Activated CD8-positive, alpha-beta memory T cell treated with anti-CD3 and anti-CD28 coated beads, Interleukin-2, amount 50 U/mL, for 48 hours (primary cell): ENCODE measurements around the gene CAMTA1.

Experiments
- DNase-seq: peaks from one replicate; pipeline ENCODE4 v3.0.0-alpha.2; 2020

CAMTA1 gene

DNA sequence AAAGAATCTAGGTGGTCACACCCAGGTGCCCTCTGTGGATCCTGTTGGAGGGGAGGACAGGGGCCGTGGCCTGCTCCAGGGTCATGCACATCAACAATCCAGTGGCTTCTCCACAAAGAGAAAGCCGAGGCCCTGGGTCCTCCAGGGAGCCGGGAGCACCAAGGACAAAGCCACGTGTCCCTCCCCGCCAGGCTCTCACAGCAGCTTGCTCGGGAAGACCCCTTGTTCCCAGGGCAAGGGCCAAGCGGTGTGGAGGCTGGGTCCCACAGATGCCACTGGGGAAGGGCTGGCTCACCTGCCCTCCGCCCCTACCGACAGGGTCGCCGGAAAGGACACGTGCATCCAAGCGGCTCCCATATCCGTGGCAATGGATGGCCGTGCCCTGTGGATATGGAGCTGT lies 793.0 kb downstream of the CAMTA1 start:
- DNase-seq: no peak

DNA sequence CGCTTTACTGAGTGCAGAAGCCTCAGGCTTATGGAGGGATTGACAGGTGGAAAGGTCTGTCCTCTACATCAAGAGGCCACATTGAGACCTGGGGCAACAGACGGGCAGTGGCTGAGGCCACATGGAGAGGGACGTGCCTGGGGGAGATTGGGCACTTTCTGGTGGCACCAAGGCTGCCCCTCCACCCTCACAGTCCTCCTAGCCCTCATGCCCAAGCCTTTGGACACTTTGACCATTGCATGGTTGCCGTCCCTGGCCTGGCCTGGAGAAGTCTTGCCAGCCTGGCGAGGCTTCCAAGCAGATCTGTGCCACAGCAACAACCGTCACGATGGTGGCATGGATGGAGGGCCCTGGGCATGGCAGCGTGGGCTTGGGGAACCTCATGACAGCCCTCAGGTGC lies 793.8 kb downstream of the CAMTA1 start:
- no peak for DNase-seq

DNA sequence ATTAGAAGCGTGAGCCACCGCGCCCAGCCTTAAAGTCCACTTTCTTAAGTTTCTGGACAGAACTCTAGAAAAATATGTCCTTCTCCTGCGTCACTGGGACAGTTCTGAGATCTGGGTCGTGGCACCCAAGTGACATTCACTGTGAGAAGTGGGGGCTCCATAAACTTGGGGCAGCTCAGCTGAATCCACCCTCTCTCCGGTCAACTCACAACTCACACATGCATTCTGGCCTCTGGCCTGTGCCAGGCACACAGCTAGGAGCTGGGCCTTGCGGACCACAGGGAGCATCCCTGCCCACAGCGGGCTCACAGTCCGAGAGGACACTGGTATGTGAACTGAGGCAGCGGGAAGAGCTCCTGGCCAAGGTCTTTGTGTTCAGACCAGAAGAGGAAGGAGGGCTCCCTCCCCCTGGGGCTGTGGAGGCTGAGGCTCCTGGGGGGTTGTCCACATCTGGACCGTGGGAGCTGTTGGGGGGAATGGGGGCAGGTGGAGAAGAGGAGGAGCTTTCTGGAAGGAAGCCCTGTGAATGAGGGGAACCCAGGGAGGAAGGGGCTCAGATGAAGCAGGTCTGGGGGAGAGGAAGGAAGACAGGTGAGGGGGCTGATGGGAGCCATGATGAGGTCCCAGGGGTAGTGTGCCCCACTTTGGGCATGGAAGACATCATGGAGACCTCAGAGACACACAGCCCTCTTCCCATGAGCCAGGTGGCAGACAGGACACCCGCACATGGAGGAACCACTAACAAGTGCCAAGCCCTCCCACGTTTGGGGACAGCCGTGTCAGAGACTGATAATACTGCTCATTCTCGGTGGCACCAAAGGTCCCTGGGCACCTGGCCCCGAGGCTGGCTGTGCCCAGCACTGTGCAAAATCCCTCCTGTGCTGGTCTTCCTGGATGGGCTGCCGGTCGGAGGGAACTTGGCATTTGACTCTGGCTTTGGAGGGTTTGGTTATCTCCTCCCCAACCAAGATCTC lies 794.9 kb downstream of the CAMTA1 start:
- DNase-seq: no peak

DNA sequence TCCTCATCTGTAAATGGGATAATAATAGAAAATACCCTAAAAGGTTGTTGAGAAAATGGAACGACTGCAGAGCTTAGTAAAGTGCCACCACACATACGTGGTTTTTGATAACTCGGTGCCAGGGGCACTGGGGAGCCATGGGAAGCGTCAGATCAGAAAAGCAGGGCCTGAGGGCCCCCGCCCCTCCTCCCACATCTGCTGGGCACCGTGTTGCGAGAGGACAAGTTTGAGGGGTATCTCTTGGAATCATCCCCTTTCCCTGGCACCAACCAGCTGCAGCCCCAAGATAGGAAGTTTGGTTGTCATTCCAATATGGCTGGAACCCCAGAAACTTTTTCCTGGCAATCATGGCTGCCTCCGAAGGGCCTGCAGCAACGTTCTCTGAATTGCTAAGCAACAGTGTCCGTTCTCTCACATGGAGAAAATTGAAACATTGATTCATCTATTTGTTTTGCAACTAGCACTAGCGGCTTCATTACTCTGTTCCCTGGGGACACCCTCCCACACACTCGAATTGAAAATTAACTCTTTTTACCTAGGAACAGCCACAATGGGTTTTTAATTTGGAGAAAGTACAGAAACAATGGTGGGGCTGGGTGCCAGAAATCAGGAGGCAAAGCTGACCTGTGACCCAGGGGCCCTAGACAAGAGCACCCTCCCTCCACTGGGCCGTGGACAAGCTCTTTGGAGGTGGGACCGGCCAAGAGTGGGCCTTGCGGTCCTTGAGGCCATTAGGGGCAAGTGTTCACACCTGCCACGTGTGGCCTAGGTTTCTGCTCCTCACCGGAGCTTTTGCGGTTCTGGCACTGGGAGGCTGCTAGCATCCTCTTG lies 795.9 kb downstream of the CAMTA1 start:
- no peak for DNase-seq

DNA sequence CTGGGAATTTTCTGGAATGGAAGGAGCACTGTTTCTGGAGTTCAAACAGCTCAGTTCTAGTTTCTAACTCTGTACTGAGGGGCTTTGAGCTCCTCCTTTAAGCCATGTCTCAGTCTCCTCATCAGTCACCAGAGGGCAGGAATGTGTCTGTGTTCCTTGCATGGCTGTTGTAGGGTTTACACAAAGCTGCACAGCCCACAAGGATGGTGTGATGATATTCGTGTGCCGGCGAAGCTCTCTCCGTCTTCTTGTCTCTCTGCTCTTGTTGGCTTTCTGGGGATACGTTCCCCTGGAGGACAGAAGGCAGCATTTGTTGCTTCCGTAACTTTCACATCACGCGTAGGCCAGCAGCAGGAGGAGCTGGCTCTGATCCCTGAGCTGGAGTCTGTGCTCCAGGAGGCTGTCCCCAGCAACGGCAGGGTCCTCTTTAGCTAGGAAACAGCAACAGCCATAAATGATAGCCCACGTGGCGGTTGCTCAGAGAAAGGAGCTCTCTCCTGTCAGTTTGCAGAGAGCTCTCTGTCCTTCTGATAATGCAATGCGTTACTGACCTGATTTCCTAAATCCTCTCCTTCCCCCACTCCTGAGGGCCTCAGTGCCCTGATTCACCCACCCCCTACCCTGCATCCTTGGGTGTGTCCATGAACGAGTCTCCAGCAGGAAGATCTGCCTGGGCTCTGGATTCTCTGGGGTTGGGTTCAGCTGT lies 796.7 kb downstream of the CAMTA1 start:
- DNase-seq: no peak

DNA sequence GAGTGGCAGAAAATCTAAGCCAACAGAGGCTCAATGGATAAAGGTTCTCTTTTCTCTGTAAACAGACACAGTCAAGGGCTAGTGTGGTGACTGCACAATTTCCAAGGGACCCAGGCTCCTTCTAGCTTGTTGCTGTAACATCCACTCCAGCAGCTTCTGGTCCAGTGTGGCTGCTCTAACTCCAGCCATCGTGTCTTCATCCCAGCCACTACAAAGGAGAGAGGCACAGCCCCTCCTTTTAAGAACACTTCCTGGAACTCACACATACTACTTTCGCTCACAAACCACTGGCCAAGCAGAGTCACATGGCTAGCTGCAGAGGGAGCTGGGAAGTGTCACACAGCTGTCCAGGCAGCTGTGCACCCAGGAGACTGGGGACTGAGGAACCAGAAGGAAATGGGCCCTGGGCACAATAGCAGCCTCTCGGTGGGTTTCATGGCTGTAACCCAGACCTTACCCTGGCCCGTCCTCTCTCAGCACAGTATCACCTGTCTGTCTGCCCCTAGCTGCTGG lies 797.3 kb downstream of the CAMTA1 start:
- DNase-seq: no peak

DNA sequence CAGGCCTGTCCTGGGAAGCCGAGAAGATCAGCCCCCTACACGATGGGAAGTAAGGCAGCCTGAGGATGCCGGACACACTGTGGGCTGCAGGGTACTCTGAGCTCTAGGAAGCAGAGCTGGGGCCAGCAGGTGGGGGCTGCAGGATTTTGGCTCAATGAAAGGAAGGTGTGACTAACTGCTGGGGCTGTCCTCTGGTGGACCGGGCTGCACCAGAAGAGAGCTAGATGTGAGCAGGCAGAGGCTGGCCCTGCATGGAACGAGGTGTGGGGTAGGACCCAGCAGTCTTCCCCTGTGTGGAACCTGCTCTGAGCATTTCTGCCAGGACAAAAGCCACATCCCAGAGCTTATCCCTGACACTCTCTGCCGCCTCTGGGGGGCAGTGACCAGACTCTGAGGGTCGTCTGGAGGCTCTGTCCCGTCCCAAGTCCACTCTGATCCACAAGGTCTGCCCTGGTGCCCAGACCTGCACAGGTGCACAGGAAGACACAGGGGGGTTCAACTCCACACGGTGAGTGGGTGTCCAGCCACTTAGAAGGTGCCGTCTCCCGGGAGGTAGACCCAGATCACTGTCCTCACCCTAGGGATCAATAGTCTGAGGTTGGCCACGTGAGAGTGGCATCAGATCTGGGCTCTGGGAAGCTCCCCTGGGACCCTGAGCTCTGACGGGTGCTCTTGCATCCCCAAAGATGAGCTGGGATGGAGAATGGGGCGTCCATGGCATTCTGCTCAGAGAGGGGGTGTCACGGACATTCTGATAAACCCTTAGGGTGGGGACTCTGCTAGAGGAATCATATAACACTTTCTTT lies 798.2 kb downstream of the CAMTA1 start:
- no peak for DNase-seq

DNA sequence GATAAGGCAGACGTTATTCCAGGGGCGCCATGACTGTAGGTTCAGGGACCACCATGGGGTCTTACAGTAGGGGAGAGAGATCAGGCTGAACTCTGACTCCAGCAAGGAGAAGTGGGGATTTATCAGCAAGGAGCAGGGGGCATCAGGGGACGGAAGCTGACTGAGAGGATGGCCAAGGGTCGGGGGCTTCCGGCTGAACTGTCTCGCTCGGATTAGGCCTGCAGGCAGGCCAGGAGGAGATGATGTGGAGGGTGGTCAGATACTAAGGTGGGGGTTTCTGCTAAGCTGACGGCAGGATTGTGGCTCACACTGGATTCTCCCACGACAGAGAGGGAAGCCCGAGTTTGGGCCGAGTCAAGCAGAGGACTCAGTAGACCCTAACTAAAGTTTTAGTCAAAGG lies 798.9 kb downstream of the CAMTA1 start:
- DNase-seq: no peak

DNA sequence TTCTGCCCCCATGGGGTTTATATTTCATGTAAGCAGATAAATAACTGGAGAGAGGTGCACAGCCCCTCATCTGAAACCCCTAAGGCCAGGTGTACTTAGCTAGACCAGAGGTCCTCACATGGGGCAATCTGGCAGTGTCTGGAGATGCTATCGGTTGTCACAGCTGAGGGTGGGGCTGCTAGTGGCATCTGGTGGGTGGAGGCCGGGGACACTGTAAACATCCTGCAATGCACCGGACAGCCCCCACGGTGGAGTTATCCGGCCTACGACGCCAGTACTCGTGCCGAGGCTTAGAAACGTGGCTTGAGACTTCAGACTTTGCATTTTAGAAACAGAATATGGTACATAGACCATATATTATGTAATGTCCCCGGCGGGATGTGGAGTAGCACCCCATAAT lies 799.4 kb downstream of the CAMTA1 start:
- DNase-seq: no peak

DNA sequence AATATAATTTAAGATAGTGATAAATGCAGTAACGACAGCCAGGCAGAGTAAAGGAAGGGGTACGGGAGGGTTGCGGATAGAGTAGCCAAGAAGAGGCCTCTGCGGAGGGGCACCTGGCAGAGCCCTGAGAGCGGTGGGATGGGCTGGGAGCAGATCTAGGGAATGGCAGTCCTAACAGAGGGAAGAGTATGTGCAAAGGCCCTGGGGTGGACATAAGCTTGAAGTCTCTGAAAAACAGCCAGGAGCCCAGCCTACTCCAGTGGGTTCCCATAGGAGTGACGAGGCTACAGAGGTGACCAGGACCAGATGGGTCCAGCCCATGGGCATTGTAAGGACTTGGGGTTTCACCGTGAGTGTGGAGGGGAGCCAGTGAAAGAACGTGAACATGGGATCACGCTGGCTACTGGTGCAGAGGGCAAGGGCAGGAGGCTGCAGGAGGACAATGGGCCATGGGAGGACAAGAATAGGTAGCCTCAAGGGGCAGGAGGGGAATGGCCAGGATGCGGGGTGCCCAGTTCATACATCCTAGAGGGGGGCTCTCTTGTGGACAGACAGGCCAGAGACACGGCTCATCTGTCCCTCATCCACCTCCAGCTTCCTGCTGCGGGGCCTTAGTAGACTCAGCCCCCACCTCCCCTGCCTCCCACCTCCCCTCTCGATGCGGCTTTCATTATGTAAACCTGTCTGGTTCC lies 800.1 kb downstream of the CAMTA1 start:
- no peak for DNase-seq

DNA sequence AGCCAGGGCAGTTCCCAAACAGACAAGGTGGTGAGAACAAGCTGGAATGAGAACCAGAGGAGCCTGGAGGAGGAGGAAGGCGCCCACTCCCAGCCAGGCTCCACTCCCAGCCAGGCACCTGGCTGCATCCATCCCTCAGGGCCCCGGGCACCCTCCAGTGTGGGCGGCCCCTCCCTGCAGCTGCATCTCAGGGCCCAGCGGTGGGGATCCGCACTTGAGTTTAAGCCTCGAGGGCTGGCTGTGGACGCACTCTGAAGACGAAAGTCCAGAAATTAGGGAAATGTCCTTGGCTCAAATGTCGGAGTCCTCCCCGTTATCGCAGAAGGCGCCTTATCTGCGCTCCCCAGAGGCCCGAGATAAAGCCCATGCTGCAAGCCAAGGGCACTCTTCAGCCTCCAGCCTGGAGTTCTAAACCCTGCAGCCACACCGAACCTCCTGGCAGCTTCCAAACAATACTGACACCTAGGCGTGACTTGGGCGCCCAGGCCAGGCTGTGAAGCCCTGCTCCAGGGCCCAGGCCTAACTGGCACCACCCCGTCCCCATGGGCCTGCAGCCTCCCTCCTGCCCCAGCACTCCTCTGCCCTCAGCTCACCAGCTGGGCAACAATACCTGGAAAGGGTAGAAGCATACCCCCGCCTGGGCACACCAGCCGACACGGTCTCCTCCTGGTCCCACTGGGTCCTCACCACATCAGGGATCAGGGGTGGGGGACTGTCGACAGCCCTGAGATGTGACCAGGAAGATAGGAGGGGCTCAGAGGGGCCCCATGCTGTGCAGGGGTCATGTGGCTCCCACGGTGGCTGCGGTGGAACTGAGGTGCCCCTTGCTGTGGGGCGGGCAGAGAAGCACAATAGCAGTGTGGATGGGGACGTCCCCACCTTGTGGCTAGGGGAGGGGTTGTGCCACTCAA lies 801.0 kb downstream of the CAMTA1 start:
- DNase-seq: no peak

DNA sequence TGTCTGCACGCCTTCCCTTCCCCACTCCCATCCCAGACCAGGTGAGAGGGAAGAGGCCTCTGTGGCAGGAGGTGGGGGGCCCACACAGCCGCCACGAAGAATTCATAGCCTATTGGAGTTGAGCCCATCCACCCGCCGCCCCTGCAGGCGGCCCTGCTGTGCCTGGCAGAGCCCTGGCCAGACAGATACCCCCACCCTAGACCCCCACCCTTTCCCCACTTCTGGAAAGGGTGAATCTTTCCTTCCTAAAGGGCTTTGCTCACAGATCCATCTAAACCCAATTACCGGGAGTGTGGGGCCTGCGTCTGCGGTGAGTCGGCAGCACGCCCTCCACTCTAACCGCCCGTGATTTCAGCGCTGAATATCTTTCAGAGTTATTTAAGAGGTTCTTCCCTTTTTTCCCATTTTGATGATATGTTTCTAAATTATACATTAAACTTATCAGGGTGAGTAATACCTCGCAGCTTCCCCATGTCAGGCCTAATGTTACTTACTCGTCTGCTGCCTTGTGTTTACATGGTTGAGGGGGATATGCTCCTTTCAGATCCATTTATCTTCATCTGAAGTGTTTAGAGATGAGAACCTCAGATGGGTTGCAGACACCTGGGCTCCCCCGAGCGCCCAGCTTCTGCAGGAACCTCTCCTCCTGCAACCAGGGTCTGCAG lies 802.0 kb downstream of the CAMTA1 start:
- DNase-seq: no peak

DNA sequence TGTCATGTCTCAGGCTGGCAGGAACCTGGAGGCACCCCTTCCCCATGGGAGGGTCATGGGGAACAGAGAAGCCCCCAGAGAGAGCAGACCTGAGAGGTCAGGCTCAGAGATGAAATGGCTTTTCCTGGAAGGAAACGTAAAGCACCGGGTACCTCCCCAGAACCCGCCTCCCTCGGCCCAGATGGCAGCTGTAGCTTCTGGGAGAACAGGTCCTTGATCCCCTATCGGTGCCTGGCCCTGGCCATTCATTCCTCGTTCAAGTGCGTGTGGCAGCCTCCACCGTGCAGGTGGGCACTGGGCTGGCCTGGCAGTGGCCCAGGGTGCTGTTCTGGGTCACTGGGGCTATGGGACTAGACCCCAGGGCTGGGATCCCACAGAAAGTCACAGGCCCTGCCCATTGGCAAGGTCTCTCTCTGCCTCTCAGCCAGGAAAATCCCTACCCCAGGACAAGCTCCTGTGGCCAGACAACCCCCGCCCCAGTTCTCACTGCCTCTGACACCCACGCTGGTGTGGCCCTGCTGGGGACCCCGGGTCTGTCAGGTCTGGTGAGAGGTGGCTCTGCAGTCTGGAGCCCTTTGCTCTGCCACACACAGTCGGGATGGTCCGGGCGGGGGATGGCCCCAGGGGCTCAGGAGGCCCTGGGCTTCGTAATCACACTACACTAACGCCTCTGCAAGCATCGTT lies 802.7 kb downstream of the CAMTA1 start:
- DNase-seq: no peak

DNA sequence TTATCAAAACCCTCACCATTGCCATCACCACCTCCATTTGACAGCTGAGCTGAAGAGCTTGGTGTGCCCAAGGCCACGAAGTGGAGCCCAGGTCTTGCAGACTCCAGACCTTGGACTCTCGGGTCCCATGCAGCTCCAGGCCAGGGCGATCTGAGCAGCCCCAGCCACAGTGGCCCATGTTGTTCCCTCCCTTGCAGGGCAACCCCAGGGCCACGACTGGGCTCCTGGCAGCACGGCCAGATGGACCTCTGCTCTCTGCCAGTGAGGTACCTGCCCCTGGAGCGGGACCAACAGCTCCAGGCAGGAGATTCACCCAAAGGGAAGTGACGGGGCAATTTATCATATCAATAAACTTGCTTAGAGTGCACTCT lies 803.2 kb downstream of the CAMTA1 start:
- DNase-seq: no peak

DNA sequence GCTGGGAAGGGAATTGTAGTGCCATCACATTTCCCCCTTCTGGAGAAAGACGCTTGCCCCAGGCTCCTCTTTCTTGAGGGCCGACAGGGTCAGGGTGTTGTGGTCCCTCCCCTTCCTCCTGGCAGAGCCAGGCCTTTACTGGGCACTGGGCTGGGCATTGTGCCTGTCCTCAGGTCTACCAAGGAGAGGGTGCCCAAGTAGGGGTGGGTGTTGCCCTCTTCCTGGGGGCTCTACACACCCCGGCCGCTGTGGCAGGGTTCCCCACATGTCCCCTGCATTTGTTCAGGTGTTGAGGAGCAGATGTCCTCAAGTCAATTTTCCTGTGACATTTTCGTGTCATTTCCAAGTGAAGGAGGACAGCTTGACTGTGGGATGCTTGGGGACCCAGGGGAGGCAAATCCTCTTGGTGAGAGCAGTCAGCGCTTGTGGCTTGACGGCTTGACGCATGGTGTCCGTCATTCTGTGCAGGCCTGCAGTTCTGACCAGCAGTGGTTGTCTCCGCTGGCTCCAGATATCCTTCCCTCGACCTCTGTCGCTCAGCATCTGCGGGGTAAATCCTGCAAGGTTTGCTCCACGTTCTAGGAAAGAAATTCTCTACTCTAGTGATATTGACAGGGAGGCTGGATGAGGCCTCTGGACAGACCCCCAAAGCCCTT lies 804.0 kb downstream of the CAMTA1 start:
- no peak for DNase-seq

DNA sequence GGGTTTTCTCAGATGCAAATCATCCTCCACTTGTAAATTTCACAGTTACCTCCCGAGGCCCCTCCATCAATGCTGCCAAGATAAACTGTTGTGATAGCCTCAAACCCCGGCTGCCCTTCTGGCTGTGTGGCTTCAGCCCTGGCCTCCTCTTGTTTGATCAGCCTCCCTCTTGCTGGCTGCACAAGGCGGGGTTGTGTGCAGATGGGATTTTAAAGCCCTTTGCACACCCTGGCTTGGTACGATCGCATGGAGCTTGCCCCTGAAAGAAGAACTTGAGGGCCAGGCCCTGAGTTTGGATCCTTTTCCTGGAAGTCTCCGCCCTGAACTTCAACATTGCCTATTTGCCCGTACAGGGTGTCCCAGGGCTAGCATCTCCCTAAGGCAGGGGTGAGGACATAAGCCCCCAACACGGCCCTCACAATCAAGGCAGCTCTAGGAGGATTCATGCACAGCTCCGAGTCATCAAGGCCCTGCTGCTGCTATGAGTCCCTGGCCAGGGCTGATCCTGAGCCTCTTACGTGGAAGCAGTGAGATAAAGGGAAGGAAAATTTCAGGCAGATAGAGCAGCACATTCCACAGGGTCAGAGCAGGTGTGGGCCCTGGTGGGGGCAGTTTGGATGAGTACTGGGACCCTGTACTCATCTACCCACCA lies 804.6 kb downstream of the CAMTA1 start:
- DNase-seq: no peak

DNA sequence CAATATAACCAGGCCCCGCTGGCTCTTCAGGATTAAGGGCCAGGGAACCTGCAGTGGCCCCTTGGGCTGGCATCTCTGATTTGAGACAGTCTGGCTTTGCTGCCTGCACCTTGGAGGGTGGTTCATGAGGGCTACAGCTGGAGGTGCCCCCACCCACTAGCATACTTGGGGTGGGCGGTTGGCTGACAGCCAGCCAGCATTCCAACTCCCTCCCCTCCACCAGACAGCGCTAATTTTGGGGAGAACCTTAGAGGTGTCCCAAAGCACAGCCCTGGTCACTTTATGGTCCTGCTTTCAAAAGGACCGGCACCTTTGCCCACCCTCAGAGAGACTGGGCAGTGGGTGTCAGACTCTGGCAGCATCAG lies 805.2 kb downstream of the CAMTA1 start:
- no peak for DNase-seq

DNA sequence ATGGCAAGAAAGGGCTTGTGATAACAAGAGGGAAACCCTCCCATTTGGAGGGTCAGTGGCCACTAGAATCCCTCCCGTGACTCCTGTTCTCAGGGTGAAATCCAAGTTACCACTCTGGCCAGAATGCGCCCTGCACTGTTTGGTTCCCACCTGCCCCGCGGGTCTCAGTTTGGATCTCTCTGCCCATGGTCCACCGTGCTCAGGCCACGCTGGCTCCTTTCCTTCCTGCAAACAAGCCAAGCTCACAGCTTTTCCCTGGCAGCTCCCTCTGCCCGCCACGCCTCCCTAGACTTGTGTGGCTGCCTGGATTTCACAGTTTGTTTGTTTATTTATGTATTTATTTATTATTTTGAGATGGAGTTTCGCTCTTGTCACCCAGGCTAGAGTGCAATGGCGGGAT lies 806.3 kb downstream of the CAMTA1 start:
- DNase-seq: no peak
